Measurements from ENCODE around the gene STAG1.

DNA sequence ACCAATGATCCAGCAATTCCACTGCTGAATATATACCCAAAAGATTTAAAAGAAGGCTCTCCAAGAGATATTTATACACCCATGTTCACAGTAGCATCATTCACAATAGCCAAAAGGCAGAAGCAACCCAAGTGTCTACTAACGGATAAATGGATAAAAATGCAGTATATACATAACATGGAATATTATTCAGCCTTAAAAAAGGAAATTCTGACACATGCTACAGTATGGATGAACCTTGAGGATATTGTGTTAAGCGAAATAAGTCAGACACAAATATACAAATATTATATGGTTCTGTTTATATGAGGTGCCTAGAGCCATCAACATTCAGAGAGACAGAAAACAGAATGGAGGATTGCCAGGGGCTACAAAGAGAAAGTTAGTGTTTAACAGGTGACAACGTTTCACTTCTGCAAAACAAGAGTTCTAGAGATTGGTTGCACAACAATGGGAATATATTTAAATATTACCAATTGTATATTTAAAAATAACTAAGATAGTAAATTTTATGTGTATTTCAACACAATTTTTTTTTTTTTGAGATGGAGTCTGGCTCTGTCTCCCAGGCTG, 69.4 kb downstream of the STAG1 start:
- TF ChIP-seq EZH2 (IDR thresholded peaks at IDR 0.05; ENCODE audit: borderline replicate concordance): no peak
- TF ChIP-seq CTCF (IDR thresholded peaks at IDR 0.05; ENCODE audit: poor library complexity): no peak

All from hepatocyte (in vitro differentiated cells).